GM12891 (cell line): ENCODE results near the gene SLC26A8.

Source experiments
- PAX5 ChIP-seq: IDR thresholded peaks from 2 replicates; pipeline ENCODE4 v1.6.1; 2011; ENCODE audit warnings: low read length, moderate library complexity, mild to moderate bottlenecking; ENCODE audit not compliant: insufficient read depth, severe bottlenecking
- POLR2A ChIP-seq: IDR thresholded peaks from 2 replicates; pipeline ENCODE4 v1.6.1; 2011; ENCODE audit warnings: low read depth, low read length, control low read depth
- POLR2AphosphoS5 ChIP-seq: IDR thresholded peaks from 2 replicates; pipeline ENCODE4 v1.6.1; 2011; ENCODE audit warnings: low read depth, low read length, control low read depth
- TAF1 ChIP-seq: IDR thresholded peaks from 2 replicates; pipeline ENCODE4 v1.6.1; 2011; ENCODE audit warnings: low read depth, low read length, control low read depth

DNA sequence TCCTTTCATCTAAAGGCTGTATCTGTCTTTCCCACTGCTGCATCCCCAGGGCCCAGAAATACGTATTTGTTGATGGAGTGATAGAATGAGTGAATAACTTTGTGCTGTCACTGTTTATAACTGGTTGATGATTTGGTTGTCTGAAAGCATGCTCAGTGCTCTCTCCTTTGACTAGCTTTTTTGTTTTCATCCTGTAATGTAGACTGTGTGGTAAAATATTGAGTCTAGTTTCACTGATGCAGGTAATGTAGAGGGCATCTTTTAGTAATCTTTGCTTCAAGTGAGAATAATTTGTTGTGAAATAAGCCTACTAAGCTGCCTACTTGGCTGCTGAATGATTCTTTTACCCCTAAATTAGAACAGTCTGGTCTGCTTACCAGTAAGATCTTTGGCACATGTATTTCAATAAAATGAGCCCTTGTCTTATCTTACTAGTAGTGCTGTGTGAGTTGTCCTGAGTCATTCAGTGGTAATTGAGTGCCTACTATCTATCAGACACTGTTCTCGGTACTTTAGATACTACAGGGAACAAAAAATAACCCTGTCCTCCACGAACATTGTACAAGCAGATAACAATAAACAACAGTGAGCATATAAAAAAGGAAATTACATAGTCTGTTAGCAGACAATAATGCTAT lies 43.1 kb upstream of the SLC26A8 start:
- TF ChIP-seq POLR2AphosphoS5 (no peak), POLR2A (no peak), PAX5 (no peak), TAF1 (no peak)
